H9 (cell line): ENCODE results near the gene MTMR6. TPM values are rescaled to one million over a fixed set of nuclear protein-coding genes. Genes with fewer than 3 reads are reported as not detected.

Source experiments
- DNase-seq: peaks from one replicate; pipeline ENCODE4 v3.0.0-alpha.2; 2017
- H2AFZ ChIP-seq: one replicate; pipeline ENCODE4 v1.6.1; 2013; ENCODE audit warnings: mild to moderate bottlenecking, low read length, control low read depth, moderate library complexity
- H2AK5ac ChIP-seq: 2 replicates; pipeline ENCODE4 v1.6.1; 2013; ENCODE audit warnings: low read length, control low read depth, mixed read lengths; ENCODE audit not compliant: insufficient read length
- H2BK120ac ChIP-seq: one replicate; pipeline ENCODE4 v1.6.1; 2013; ENCODE audit warnings: low read depth, mild to moderate bottlenecking, low read length, control low read depth, inconsistent platforms; ENCODE audit not compliant: poor library complexity, severe bottlenecking
- H2BK12ac ChIP-seq: 2 replicates; pipeline ENCODE4 v1.6.1; 2013; ENCODE audit warnings: low read length, control low read depth, mixed read lengths, low read depth; ENCODE audit not compliant: insufficient read length
- H2BK15ac ChIP-seq: 2 replicates; pipeline ENCODE4 v1.6.1; 2013; ENCODE audit warnings: low read depth, low read length, control low read depth
- H2BK20ac ChIP-seq: one replicate; pipeline ENCODE4 v1.6.1; 2013; ENCODE audit warnings: low read depth, mild to moderate bottlenecking, low read length, control low read depth, inconsistent platforms; ENCODE audit not compliant: poor library complexity, severe bottlenecking
- H2BK5ac ChIP-seq: 2 replicates; pipeline ENCODE4 v1.6.1; 2013; ENCODE audit warnings: low read length, control low read depth, mixed read lengths; ENCODE audit not compliant: insufficient read length
- H3K14ac ChIP-seq: 2 replicates; pipeline ENCODE4 v1.6.1; 2013; ENCODE audit warnings: low read length, control low read depth; ENCODE audit not compliant: insufficient read depth
- H3K18ac ChIP-seq: 2 replicates; pipeline ENCODE4 v1.6.1; 2013; ENCODE audit warnings: low read depth, mild to moderate bottlenecking, mixed read lengths, low read length, control low read depth; ENCODE audit not compliant: insufficient read length
- H3K23ac ChIP-seq: 2 replicates; pipeline ENCODE4 v1.6.1; 2013; ENCODE audit warnings: low read length, control low read depth, mixed read lengths, low read depth; ENCODE audit not compliant: insufficient read length
- H3K23me2 ChIP-seq: 2 replicates; pipeline ENCODE4 v1.6.1; 2013; ENCODE audit warnings: low read depth, mild to moderate bottlenecking, mixed read lengths, low read length, control low read depth; ENCODE audit not compliant: insufficient read length, poor library complexity, severe bottlenecking
- H3K27ac ChIP-seq: 2 replicates; pipeline ENCODE4 v1.5.1; 2013; ENCODE audit warnings: low read length, control low read depth, mixed read lengths, low read depth; ENCODE audit not compliant: insufficient read length
- H3K27me3 ChIP-seq: 2 replicates; pipeline ENCODE4 v1.6.1; 2013; ENCODE audit warnings: low read length, control low read depth, inconsistent platforms; ENCODE audit not compliant: insufficient read depth
- H3K4ac ChIP-seq: 2 replicates; pipeline ENCODE4 v1.6.1; 2013; ENCODE audit warnings: low read depth, mild to moderate bottlenecking, control low read depth, inconsistent platforms, low read length, moderate library complexity
- H3K4me1 ChIP-seq: 2 replicates; pipeline ENCODE4 v1.6.1; 2013; ENCODE audit warnings: low read length, control low read depth, inconsistent platforms; ENCODE audit not compliant: insufficient read depth
- H3K4me2 ChIP-seq: 2 replicates; pipeline ENCODE4 v1.6.1; 2013; ENCODE audit warnings: low read length, control low read depth, mixed read lengths; ENCODE audit not compliant: insufficient read length, insufficient read depth
- H3K56ac ChIP-seq: 2 replicates; pipeline ENCODE4 v1.6.1; 2013; ENCODE audit warnings: low read depth, mild to moderate bottlenecking, mixed read lengths, low read length, control low read depth; ENCODE audit not compliant: insufficient read length
- H3K79me1 ChIP-seq: 2 replicates; pipeline ENCODE4 v1.6.1; 2013; ENCODE audit warnings: low read depth, mild to moderate bottlenecking, moderate library complexity, low read length, control low read depth, inconsistent platforms; ENCODE audit not compliant: insufficient read depth, poor library complexity, severe bottlenecking
- H3K79me2 ChIP-seq: 2 replicates; pipeline ENCODE4 v1.6.1; 2013; ENCODE audit warnings: low read length, control low read depth, inconsistent platforms; ENCODE audit not compliant: insufficient read depth
- H3K9ac ChIP-seq: 2 replicates; pipeline ENCODE4 v1.6.1; 2013; ENCODE audit warnings: low read length, control low read depth, mixed read lengths; ENCODE audit not compliant: insufficient read length; ENCODE audit errors: extremely low read depth
- H3K9me3 ChIP-seq: one replicate; pipeline ENCODE4 v1.6.1; 2013; ENCODE audit warnings: low read depth, low read length, inconsistent platforms; ENCODE audit not compliant: control insufficient read depth
- H3T11ph ChIP-seq: one replicate; pipeline ENCODE4 v1.6.1; 2013; ENCODE audit warnings: mild to moderate bottlenecking, low read length, control low read depth, inconsistent platforms
- H4K20me1 ChIP-seq: one replicate; pipeline ENCODE4 v1.6.1; 2013; ENCODE audit not compliant: control insufficient read depth, insufficient read length, insufficient read depth
- H4K5ac ChIP-seq: 2 replicates; pipeline ENCODE4 v1.6.1; 2013; ENCODE audit warnings: low read depth, mild to moderate bottlenecking, mixed read lengths, low read length, control low read depth; ENCODE audit not compliant: insufficient read length
- H4K8ac ChIP-seq: replicated peaks from 2 replicates; pipeline ENCODE4 v1.6.1; 2013; ENCODE audit warnings: low read length, control low read depth, mixed read lengths, low read depth; ENCODE audit not compliant: insufficient read length
- H4K91ac ChIP-seq: 2 replicates; pipeline ENCODE4 v1.6.1; 2013; ENCODE audit warnings: low read depth, mild to moderate bottlenecking, moderate library complexity, mixed read lengths, low read length, control low read depth; ENCODE audit not compliant: insufficient read length
- H3K27ac Mint-ChIP-seq, 3 experiments: 2 replicates in 2 of 3; 3 replicates in 1 of 3; pipeline ENCODE4 v1.8.0; 2020 to 2021; ENCODE audit warnings: mixed read lengths in 3 of 3, mild to moderate bottlenecking in 1 of 3, moderate library complexity in 1 of 3
- H3K27me3 Mint-ChIP-seq: 2 replicates; pipeline ENCODE4 v1.8.0; 2021; ENCODE audit warnings: low read depth, mild to moderate bottlenecking, moderate library complexity, mixed read lengths
- H3K36me3 Mint-ChIP-seq, 3 experiments: 2 replicates in 2 of 3; 3 replicates in 1 of 3; pipeline ENCODE4 v1.8.0; 2020 to 2021; ENCODE audit warnings: low read depth in 3 of 3, mixed read lengths in 3 of 3; ENCODE audit not compliant: insufficient read depth in 1 of 3
- H3K4me1 Mint-ChIP-seq, 2 experiments: 2 replicates each; pipeline ENCODE4 v1.8.0; 2020; ENCODE audit warnings: mixed read lengths in 2 of 2
- H3K4me3 Mint-ChIP-seq, 2 experiments: 2 replicates in 1 of 2; 3 replicates in 1 of 2; pipeline ENCODE4 v1.8.0; 2020 to 2021; ENCODE audit warnings: mild to moderate bottlenecking in 2 of 2, mixed read lengths in 2 of 2, moderate library complexity in 1 of 2
- H3K9me3 Mint-ChIP-seq, 2 experiments: 2 replicates in 1 of 2; 3 replicates in 1 of 2; pipeline ENCODE4 v1.8.0; 2020; ENCODE audit warnings: mild to moderate bottlenecking in 2 of 2, mixed read lengths in 2 of 2, moderate library complexity in 1 of 2
- CTCF ChIP-seq: fragments of 200-600 bp; sonication (generic); conservative IDR thresholded peaks from 3 replicates; pipeline ENCODE4 v1.8.0; 2021; ENCODE audit warnings: antibody characterized with exemption, mild to moderate bottlenecking
- WGBS: extraction: QIAGEN DNeasy Blood & Tissue Kit; methylation state at CpG from one replicate; pipeline ENCODE4 v1.1.7; 2013; ENCODE audit warnings: missing lambda C conversion rate, low lambda C conversion rate, mixed read lengths; ENCODE audit not compliant: insufficient read length; ENCODE audit errors: extremely low coverage; 5-methylcytosine and 5-hydroxymethylcytosine counted together
- total RNA-seq: library from RNA; stranded (reverse); gene quantifications from 2 replicates; pipeline ENCODE4 v1.2.1, GENCODE V29; 2021

Gene MTMR6
- total RNA-seq, 1 experiment from 2014 or later = 7.0 TPM

- peaks cover 4% of the 10 kb centered on the region for H3K27me3 Mint-ChIP-seq
- H3K79me1 ChIP-seq = no peaks in the 10 kb centered on the region
- TF ChIP-seq CTCF = no peak
- peaks cover 0 to 2% (median 0%) of the 10 kb centered on the region in 3 experiments; a peak in 1 of 7 replicates for H3K36me3 Mint-ChIP-seq
- H4K8ac ChIP-seq = no peak overlapping the region
- no peak overlapping the region for H4K91ac ChIP-seq
- no peak overlapping the region for H3K4me3 Mint-ChIP-seq
- no peak overlapping the region for H3T11ph ChIP-seq
- H3K79me2 ChIP-seq = no peaks in the 10 kb centered on the region
- H2BK5ac ChIP-seq = no peak overlapping the region
- H2BK15ac ChIP-seq = no peak overlapping the region
- no peak overlapping the region for H3K4me2 ChIP-seq
- H3K4me1 Mint-ChIP-seq = peaks cover 8 to 13% of the 10 kb centered on the region in 2 experiments
- H4K20me1 ChIP-seq = no peaks in the 10 kb centered on the region
- no peak overlapping the region for H2AK5ac ChIP-seq
- no peak overlapping the region for H3K18ac ChIP-seq
- H3K14ac ChIP-seq = no peak overlapping the region
- H3K4ac ChIP-seq = no peak overlapping the region
- WGBS = no CpG with 5 or more reads among the region's 4 CpGs
- no peak overlapping the region for H3K9ac ChIP-seq
- no peak for DNase-seq
- no peaks in the 10 kb centered on the region for H3K27me3 ChIP-seq
- no peak overlapping the region for H3K27ac ChIP-seq
- no peak overlapping the region for H2AFZ ChIP-seq
- no peaks in the 10 kb centered on the region for H3K4me1 ChIP-seq
- H2BK120ac ChIP-seq = no peak overlapping the region
- no peak overlapping the region for H3K56ac ChIP-seq
- no peak overlapping the region for H3K27ac Mint-ChIP-seq
- H3K23me2 ChIP-seq = no peaks in the 10 kb centered on the region
- H3K23ac ChIP-seq = no peak overlapping the region
- no peak overlapping the region for H4K5ac ChIP-seq
- H2BK20ac ChIP-seq = no peak overlapping the region
- H2BK12ac ChIP-seq = no peak overlapping the region
- H3K9me3 ChIP-seq = no peaks in the 10 kb centered on the region
- no peaks in the 10 kb centered on the region for H3K9me3 Mint-ChIP-seq
These were observed 82.4 kb downstream of the MTMR6 start for GRCh38 chr13:25204863-25205262.
